ENCODE data around the gene PTPRN2. TPM values are rescaled to one million over a fixed set of nuclear protein-coding genes. Genes with fewer than 3 reads are reported as not detected.

Gene PTPRN2
- total and polyA plus RNA-seq, 2 of the 13 experiments (the other 11 are each of a cell fraction or from before 2014, with no cell fraction given), result 2.5 to 24.2 TPM

- Histone ChIP-seq H2AFZ (ENCODE audit: low read length) (no peak overlapping the region), H3K4me1 (ENCODE audit: insufficient read depth, low read length) (no peaks in the 10 kb centered on the region), H3K4me3 (replicated peaks in 1 of 3; ENCODE audit: insufficient read depth in 1 of 3, low read depth in 2 of 3, low read length in 3 of 3) (no peak overlapping the region), H3K9ac (ENCODE audit: insufficient read depth, low read depth, low read length) (no peak overlapping the region), H3K79me2 (ENCODE audit: insufficient read depth, low read length) (no peaks in the 10 kb centered on the region), H4K20me1 (ENCODE audit: insufficient read depth, low read length) (peaks cover 21% of the 10 kb centered on the region; the same call in 1 of the 2 replicates), H3K36me3 (replicated peaks in 1 of 2; ENCODE audit: control insufficient read depth in 1 of 2, insufficient read depth in 2 of 2, low read length in 2 of 2) (no peaks in the 10 kb centered on the region), H3K27me3 (ENCODE audit: control insufficient read depth in 1 of 2, insufficient read depth in 2 of 2, low read length in 2 of 2) (no peaks in the 10 kb centered on the region), H3K27ac (ENCODE audit: extremely low read length, insufficient read depth, low read length) (no peak overlapping the region), H3K9me3 (ENCODE audit: low read length) (no peaks in the 10 kb centered on the region), H3K4me2 (ENCODE audit: low read depth, low read length) (no peak overlapping the region)
- no peak for TF ChIP-seq ZNF331 (CRISPR knock-in tag; IDR thresholded peaks at IDR 0.05)
- TF ChIP-seq PCBP2 (optimal IDR thresholded peaks at IDR 0.05; ENCODE audit: low read depth, low read length, poor library complexity, severe bottlenecking), result no peak
- no peak for TF ChIP-seq ZNF343 (CRISPR knock-in tag; IDR thresholded peaks at IDR 0.05)
- TF ChIP-seq GATA4 (IDR thresholded peaks at IDR 0.05; ENCODE audit: borderline replicate concordance, low read depth), result no peak
- TF ChIP-seq ZNF891 (CRISPR knock-in tag; IDR thresholded peaks at IDR 0.05), result no peak
- no peak for TF ChIP-seq ZNF530 (CRISPR knock-in tag; IDR thresholded peaks at IDR 0.05; ENCODE audit: low read depth)
- TF ChIP-seq ZNF101 (CRISPR knock-in tag; IDR thresholded peaks at IDR 0.05; ENCODE audit: borderline replicate concordance, low read depth), result no peak
- TF ChIP-seq SIN3B (IDR thresholded peaks at IDR 0.05; ENCODE audit: low read length), result no peak
- TF ChIP-seq ZNF24 (IDR thresholded peaks at IDR 0.05), result no peak
- no peak for TF ChIP-seq YEATS2 (CRISPR knock-in tag; IDR thresholded peaks at IDR 0.05; ENCODE audit: borderline replicate concordance)
- no peak for TF ChIP-seq ZNF788 (CRISPR knock-in tag; IDR thresholded peaks at IDR 0.05; ENCODE audit: borderline replicate concordance)
- TF ChIP-seq, protein P1, sequence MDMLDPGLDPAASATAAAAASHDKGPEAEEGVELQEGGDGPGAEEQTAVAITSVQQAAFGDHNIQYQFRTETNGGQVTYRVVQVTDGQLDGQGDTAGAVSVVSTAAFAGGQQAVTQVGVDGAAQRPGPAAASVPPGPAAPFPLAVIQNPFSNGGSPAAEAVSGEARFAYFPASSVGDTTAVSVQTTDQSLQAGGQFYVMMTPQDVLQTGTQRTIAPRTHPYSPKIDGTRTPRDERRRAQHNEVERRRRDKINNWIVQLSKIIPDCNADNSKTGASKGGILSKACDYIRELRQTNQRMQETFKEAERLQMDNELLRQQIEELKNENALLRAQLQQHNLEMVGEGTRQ (IDR thresholded peaks at IDR 0.05; ENCODE audit: low read depth, low read length), result no peak
- TF ChIP-seq, protein P1 (CRISPR knock-in tag; IDR thresholded peaks at IDR 0.05; ENCODE audit: borderline replicate concordance), result no peak
- no peak for TF ChIP-seq PITX1 (CRISPR knock-in tag; IDR thresholded peaks at IDR 0.05)
- TF ChIP-seq, protein P2, sequence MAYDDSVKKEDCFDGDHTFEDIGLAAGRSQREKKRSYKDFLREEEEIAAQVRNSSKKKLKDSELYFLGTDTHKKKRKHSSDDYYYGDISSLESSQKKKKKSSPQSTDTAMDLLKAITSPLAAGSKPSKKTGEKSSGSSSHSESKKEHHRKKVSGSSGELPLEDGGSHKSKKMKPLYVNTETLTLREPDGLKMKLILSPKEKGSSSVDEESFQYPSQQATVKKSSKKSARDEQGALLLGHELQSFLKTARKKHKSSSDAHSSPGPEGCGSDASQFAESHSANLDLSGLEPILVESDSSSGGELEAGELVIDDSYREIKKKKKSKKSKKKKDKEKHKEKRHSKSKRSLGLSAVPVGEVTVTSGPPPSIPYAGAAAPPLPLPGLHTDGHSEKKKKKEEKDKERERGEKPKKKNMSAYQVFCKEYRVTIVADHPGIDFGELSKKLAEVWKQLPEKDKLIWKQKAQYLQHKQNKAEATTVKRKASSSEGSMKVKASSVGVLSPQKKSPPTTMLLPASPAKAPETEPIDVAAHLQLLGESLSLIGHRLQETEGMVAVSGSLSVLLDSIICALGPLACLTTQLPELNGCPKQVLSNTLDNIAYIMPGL (CRISPR knock-in tag; IDR thresholded peaks at IDR 0.05; ENCODE audit: borderline replicate concordance in 1 of 2, low read depth in 1 of 2), result no peak
- no peak for TF ChIP-seq ZNF589 (CRISPR knock-in tag; conservative IDR thresholded peaks at IDR 0.05)
- no peak for TF ChIP-seq NFKB2 (CRISPR knock-in tag; IDR thresholded peaks at IDR 0.05; ENCODE audit: borderline replicate concordance)
- TF ChIP-seq ZNF577 (CRISPR knock-in tag; IDR thresholded peaks at IDR 0.05; ENCODE audit: borderline replicate concordance, low read depth), result no peak
- no peak for TF ChIP-seq SAP130 (CRISPR knock-in tag; IDR thresholded peaks at IDR 0.05; ENCODE audit: low read depth)
- no peak for TF ChIP-seq GZF1 (CRISPR knock-in tag; IDR thresholded peaks at IDR 0.05)
- no peak for TF ChIP-seq NR2C2 (CRISPR knock-in tag; IDR thresholded peaks at IDR 0.05; ENCODE audit: borderline replicate concordance)
- no TSS peak for BruUV-seq (replicated peaks)
- no peak for DNase-seq (ENCODE audit: low spot score)
- CTCF ChIA-PET (ENCODE audit: low intra/inter-chr PET ratio, low total read pairs), result no interaction called here
- POLR2A ChIA-PET, result no interaction called here
- intact Hi-C loops (cut with micrococcal nuclease; ENCODE audit: unreplicated experiment), result no loop called here
- in situ Hi-C loops (cut with HindIII; ENCODE audit: extremely low pct_ligation_motif_present, low pct_unique_long_range_greater_than_20kb), result no loop called here
- ATAC-seq, result no peak; the same call in 1 of the 3 replicates
- WGBS (ENCODE audit: low lambda C conversion rate), result 90% methylated on average over 22 of the region's 29 CpGs
- no peak for FAIRE-seq
Measured at GRCh38 chr7:158237672-158238335, 349.8 kb downstream of the PTPRN2 start.
